GM18870 (cell line): Measurements from ENCODE around the gene ARHGEF6.
"Not testable (repeated sequence)": the region's sequence is repeated elsewhere in the genome, so short reads cannot be mapped to it uniquely, and the experiment has no call there.

Experiments
- ATAC-seq: cut with Tn5 transposase; IDR thresholded peaks from one replicate; pipeline ENCODE4 v1.9.1; 2021; ENCODE audit warnings: moderate library complexity; ENCODE audit not compliant: unreplicated experiment

The ARHGEF6 gene

DNA sequence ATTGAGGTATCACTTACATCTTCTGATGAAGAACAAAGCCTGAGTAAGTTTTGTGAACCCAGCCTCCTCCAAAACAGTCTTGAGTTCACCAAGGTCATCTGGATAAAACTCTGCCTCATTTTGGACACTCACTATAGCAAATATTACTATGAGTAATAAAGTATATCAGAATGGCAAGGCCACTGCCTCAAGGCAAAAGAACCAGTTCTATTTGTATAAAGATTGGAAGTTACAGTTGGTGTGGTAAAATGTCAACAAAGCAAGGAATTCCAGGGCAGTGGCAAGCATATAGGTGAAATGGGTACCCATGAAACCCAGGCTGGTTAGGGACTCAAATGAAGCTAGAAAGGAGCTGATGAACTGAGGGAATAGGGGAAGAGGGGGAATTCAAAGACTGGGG, 2.4 kb upstream of the ARHGEF6 start:
- ATAC-seq, result no peak

DNA sequence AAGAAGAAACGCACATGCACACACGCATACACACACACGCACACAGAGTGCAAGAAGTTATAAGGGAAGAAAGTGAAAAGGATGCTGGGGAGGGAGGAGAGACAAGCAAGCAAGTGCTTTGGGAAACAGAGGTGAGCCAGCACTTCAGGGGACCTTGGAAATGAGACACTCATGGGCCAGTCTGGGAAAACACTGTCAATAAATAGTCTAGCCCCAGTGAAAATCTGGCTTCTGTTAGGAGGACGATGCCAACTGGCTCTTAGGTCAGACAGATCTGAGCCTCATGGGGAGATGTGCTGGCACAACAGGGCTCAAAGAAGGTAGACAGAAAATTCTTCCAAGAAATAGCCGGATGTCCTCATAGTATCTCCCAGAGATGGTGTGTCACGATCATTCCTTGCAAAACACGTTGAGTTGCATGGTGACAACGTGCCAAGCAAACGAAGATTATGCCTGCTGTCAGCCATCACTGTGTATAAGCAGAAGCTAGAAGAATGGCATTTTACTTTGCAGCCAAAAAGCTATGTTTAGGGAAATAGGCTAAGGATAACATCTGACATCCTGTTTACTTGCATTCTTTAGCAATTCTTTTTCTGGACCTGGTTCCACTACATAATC, 557 bp upstream of the ARHGEF6 start:
- no peak for ATAC-seq

DNA sequence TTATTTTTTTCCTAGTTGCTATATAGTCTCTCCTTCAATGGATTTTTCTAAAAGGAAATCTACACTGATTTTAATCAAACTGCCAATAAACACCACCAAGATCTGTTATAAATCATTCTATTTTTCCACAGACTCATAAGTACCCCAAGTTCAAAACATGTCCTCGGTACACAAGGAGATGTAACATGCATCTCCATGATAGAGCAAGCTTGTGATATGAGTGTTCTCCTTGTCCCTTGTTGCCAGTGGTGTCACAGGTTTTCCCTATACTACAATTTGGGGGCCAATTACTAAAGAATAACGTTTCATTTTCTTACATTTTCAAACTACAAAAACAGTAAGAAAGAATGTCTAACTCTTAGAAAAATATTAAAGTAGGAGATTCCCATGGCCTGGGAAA, 491 bp downstream of the ARHGEF6 start:
- ATAC-seq, result no peak

DNA sequence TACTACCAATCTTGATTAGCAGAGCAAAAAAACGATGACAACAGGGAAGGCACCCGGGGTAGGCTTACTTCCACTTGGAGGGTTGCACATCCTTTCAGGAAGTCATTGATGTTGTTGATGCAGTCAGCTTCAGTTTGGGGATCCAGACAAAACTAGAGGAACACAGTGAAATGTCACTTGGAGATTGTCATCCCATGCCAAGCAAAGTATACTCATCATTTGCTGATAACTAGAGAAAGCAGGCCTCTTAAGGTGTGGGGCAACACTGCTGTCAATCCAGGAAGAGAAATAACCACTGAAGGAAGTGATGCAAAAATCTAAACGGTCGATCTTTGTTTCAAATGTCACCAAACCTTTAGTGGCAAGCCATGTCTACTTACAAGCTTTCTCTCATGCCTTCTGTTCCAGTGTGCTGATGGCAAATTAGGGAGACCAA, 1.4 kb downstream of the ARHGEF6 start:
- ATAC-seq, result no peak

DNA sequence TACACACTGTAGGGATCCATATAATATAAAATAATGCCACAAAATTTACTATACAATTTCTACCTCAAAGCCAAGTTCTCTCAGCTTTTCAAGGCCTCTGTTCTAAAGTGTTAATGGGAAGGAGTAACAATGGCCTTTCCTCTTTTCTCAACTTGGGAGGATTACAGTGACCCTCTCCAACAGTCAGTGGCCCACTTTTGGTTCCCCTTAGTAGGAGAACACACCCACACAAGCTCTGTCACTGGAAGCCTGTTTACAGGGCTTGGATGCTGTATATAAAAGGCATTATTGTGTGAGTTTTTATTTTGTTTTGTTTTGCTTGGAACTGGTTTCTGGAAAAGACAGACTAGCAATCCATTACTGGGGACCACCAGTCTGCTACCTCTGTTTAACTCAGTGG, 1.8 kb downstream of the ARHGEF6 start:
- ATAC-seq, result no peak

DNA sequence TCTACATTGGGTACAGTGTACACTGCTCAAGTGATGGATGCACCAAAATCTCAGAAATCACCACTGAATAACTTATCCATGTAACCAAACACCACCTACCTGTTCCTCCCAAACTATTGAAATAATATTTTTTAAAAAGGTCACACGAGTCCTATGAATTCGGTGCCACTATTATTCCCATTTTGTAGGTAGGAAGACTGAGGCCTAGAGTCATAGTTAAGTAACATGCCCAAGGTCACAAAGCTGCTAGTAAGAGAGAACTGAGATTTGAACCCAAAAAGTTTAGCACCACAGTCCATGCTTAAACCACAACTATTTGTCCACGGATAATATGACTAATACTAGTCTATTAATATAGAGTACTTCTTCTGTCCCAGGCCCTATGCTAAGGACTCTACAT, 2.7 kb downstream of the ARHGEF6 start:
- no peak for ATAC-seq

DNA sequence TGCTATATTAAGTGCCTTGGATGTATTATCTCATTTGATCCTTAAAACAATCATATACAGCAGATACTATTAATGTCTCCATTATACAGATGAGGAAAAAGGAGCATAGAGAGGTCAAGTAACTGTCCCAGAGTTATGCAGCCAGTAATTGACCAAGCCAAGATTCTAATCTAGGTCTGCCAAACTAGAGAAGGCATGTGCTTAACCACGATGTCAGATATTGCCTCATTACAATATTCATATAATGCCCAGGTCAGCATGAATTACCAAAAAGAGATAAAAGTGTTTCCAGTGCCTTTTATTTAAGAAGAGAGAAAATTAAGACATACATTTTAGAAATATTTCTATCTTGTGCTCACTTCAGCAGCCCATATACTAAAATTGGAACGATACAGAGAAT, 7.1 kb downstream of the ARHGEF6 start:
- no peak for ATAC-seq

DNA sequence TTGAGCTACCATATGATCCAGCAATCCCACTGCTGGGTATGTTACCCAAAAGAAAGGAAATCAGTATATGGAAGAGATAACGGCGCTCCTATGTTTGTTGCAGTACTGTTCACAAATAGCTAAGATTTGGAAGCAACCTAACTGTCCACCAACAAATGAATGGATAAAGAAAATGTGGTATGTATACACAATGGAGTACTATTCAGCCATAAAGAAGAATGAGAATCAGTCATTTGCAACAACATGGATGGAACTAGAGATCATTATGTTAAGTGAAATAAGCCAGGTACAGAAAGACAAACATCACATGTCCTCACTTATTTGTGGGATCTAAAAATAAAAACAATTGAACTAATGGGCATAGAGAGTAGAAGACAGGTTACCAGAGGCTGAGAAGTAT, 8.9 kb downstream of the ARHGEF6 start:
- not testable (repeated sequence) for ATAC-seq

DNA sequence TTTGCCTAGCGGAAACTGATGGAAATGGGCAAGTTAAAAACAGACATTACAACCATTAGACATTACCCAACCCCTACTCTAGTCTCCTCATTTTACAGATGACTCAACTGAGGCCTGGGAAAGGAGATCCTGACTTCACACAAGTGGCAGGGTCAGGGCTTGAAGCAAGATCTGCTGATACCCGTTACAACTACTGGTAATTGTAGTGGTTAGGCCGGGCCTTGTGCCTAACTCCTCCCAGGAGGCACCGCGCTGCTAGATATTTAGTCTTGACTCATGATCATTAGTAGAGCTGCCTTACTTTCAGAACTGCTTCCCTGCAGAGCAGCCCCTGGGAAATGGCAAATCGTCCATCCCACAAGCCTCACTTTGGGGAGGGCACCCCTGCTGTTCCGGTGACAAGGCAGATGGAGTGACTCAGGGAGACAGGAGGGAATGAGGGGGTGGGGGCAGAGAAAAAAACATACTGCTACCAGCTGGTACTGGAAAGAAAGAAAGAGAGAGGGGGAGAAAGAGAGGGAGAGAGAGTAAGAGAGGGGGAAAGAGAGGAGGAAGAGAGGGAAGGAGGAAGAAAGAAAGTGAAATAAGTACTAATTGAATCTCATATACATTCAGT, 12.2 kb downstream of the ARHGEF6 start:
- ATAC-seq, result peak; percentile 47

DNA sequence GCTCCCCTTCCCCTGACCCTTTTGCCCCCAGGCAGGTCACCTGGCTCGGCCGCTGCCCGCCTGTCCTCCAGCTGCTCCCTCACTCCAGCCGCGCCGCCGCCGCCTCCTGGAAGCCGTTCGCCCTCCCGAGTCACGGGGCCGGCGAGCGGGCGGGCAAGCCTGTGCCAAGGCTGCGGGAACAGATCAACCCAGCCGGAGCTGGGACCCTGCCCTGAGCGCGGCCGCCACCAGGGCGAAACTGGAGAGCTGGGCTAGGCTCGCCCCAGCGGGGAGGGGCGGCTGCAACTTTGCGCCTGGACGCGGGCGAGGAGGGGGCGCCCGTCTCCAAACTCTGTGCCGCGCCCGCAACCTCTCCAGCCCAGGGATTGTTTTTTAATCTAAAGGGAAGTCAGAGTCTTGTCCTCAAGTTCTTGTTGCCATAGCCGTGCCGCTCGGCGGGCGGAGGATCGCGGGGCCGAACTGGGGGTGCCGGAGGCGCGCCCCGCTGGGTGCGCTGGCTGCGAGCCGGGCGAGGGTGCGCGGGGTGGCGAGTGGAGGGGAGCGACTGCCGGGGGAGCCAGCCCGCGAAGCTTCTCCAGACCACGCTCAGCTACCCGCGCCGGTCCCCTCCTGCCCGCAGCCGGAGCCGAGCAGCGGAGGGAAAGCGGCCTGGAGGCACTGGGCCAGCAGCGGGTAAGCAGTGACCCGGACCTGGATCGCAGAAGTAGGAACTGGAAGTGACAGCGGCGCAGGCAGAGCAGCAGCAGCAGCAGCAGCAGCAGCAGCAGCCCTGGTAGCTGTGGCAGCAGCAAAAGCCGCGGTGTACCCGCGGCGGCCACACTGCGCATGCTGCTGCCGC, 13.4 kb downstream of the ARHGEF6 start:
- ATAC-seq, result peak; percentile 45

DNA sequence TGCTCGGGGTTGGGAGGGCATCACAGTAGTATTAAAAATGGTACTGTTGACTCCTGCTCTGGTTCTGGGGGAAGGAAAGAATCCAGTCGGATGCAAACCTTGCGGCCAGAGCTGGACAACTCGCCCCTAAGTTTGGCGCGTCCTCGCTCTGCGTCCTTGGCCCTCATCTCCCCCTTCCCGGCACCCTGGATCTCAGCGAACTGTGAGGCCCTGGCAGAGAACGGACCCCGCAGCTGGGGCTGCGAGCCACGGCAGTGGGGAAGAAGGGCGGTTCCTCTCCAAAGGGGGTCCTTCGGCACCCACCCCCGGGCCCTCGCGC, 14.0 kb downstream of the ARHGEF6 start:
- ATAC-seq, result no peak

DNA sequence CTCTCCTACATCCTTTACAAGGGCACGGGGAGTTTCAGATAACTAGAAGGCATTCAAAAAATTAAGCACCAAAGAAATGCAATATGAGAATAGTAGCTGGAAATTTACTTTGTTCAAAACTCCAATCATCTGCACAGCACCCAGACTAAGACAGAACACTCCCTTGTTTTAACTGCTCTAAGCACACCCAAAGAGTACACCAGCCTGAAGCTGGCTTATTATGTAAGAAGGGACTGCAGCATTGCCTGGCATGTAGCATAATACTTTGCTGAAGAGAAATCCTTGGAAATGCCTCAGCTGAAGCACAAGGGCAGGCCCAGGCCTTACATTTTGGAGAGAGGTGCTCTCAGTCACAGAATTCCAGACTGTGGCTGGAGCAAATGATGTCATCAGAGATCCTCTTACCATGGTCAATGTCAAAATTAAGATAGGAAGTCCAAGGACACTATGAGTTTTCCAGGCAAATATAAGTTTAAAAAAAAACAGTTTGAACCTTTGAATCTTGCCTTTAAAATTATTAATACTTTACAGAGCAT, 14.8 kb downstream of the ARHGEF6 start:
- ATAC-seq, result no peak

DNA sequence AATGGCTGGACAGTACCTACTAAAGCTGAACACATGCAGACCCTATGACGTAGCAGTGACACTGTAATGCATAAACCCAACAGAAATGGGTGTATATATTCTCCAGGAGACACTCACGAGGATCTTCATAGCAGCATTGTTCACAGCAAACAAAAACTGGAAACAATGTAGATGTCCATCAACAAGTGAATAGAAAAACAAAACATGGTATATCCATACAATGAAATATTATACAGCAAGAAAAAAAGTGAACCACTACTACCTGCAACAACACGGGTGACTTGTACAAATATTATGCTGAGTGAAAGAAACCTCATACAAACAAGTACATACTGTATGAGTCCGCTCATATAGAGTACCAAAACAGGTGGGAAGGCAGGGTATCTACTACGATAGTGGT, 16.5 kb downstream of the ARHGEF6 start:
- ATAC-seq, result no peak

DNA sequence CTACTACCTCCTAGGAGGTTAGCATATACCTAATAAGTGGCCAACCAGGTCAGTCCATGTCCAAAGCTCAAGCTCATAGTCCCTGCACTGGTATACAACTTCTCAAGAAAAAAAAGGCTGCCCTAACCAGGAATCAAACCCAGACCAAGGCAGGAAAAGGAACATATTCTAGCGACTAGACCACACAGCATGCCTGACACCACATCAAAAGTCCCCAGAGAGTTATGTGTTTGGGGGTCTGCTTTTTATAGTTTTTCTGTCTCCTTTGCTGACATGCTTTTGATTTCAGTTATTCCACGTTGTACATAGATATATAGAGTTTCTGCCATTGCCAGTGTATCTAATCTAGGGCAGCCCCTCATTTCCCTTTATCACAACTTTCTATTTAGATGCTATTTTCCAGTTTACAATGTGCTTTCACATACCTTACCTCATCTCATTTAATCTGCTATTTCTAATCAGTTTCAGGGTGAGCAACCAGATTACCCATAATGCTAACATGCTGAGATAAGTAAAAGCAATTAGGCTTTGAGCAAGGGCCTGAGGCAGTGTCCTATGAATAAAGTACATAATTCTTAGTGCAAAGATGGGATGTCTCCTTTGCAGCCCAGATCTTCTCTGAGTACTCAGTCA, 17.8 kb downstream of the ARHGEF6 start:
- ATAC-seq, result no peak

DNA sequence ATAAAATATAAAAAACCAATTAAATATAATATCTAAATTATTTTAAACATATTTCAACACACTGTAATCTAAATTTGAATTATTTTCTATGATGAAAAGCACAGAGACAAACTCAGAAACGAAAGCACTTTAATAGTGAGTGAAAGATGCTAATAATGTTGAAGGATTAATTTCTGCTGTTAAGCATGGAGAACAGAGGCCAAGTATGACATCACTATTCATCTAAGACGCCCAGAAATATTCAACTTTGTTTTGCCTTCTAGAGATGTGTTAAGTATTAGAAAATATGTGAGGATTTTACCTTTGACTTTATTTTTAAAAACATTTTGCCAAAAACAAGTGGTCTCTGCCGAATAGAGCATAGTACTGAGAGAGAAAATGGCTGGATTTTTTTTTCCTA, 19.3 kb downstream of the ARHGEF6 start:
- no peak for ATAC-seq

DNA sequence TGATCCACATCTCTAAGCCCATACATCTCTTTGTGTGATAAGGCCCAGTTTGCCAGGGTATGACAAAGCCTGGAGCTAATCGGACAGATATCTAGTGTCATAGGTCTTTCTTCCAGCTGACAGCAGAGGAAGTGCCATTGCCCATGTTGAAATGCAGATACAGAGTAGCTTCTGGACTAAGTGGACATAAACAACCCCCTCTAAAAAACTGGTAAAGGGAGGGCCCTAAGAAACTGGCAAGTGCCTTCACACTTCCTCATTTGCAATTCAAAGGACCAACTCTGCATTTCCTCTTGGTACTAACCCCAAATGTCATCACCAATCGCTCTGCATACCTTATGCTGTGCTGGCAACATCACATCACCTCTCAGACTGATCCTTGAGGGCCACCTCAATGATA, 20.8 kb downstream of the ARHGEF6 start:
- ATAC-seq, result peak; percentile 64

DNA sequence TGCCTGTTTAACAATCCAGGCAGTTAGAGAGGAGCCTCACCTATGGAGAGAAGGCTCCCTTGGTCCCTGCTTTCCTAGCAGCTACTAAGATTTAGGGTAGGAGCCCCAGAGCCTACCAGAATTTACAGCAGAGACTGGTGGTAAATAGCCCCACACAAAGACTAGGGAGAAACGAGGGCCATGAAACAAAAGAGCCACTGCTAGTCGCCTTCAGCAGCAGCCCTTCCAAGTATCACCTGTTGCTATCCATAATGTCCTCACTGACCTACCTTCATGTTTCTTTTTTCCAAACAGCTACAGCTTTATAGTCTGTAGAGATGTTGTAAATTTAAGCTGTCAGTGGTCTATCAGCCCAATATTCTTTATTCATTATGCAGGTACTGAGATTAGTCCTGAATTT, 25.3 kb downstream of the ARHGEF6 start:
- ATAC-seq, result no peak

DNA sequence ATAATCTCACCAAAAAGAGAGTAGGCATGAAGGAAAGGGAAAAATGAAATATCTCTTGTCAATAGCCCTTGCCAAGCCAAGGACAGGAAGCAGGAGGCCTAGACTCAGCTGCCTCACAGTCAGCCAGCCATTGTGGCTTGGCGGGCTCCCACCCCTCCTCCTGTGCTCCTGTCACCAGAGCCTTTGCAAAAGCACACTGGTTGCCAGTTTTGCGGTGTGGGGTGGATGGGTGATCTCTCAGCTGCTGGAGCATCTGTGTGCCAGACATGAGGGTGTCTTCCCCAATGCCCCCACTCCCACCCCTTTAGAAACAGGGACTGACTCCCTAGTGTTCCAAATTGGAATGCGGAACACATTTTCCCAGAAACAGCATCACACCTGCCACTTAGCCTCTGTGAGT, 26.1 kb downstream of the ARHGEF6 start:
- ATAC-seq, result no peak

DNA sequence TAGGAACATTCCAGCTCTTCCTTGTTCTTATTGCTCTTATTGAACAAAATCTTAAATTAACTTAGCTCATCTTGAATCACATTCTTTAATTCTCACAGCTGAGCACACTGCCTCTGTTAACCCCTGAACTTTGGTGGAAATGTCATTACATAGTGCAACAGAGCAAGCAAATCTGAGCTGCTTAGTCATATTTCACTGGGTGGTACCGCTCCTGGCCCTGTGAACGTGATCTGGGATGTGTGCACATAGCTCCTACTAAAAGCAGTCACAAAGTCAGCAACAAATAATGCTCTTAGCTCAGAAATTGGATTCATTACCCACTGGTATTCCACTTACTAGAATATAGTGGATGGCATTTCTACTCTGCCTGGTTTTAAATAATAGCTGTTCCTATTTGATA, 27.9 kb downstream of the ARHGEF6 start:
- ATAC-seq, result no peak

DNA sequence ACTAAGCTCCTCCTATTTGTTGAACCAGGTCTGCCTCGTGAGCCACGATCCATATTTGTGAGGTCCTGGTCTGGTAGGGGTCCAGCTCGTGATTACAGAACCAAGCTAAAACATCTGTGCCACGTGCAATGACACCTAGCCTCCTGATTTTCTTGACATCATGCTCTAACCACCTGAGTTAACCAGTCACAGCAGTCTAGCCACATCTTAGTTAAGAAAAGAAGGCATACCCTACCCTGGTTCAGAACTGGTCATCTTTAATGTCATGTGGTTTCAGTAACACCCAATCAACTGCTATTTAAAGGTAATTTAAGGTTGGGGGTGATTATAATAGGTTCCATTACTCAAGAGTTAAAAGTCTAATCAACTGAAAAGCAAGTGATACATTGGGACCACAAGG, 28.4 kb downstream of the ARHGEF6 start:
- ATAC-seq, result no peak

DNA sequence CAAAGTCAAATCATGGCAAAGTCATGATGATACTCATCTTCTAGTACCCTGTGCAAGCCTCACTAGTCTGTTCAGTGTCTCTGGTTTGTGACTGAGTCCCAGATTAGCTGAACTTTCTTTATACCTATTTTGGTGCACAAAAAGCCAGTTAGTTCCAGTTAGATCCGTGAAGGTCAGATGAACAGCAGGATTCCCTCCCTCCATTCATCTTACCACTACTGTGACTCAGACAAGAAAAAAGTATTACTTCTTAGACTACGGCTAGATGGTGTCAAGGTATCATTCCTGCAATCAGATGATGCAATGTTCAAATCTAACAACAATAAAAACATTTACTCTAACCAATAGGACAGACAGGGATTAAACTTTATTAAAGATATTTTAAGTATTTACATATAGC, 30.4 kb downstream of the ARHGEF6 start:
- ATAC-seq, result no peak
